ENCODE data around the gene ANKS1B.

ANKS1B gene

DNA sequence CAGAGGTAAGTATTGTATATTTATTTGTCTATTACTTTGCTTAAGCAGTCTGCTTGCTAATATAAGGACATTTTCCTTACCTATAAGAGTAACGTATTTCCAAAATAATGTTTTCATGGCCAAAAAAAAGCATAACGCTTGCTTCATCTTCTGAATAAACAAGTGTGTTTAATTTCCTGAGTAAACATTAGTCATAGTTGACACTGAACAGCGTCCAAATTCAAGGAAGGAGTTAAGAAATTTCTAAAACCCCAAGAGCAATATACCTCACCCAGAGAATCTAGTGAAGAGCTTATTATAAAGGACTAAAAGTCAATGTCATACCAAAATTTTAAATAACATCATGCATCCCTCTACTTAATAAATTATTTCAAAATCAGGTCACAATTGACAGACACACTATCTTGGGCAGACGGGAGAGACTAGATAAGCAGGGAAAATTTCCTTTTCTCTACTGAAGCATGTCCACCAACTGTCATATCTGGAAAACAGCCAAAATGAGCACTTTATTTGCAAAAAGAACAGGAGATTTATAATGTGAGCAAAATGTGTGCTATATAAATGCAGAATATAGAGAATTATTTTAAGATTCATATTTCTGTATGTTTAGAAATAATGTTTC, 25.1 kb downstream of the ANKS1B start:
- DNase-seq, result no peak

GRCh38 chr12:99957866-99958466, 26.8 kb downstream of the ANKS1B start:
- DNase-seq, result no peak

GRCh38 chr12:99954724-99955123, 30.0 kb downstream of the ANKS1B start:
- no peak for DNase-seq

DNA sequence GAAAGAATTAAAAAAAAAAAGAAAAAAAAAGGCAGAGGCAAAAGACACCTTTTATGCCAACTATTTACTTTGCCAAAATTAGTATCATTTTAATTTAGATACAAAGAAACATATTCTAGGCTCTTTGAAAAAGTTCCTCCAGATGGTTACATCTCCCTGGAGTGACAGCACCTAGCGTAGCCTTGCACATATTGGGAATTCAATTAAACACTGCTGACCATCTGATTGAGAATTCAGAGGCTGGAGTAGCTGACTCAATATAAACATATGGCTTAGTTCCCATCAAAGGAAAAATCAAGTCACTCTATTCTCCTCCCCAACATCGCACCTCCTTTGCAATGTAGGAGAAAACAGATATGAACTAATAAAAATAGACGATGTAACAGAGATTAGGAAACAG, 36.4 kb downstream of the ANKS1B start:
- no peak for DNase-seq

GRCh38 chr12:99946131-99946530, 38.6 kb downstream of the ANKS1B start:
- DNase-seq, result no peak

DNA sequence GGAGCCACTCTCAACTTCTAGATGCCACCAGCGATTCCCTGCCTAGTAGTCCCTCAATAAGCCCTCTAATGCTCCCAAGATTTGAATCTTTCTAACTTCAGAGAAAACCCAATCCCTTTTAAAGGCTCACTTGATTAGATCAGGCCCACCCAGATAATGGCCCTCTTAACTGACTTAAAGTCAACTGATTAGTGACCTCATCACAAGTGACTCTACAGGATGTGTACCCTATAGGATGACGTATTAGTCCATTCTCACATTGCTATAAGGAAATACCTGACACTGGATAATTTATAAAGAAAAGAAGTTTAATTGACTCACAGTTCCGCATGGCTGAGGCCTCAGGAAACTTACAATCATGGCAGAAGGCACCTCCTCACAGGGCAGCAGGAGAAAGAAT, 49.1 kb downstream of the ANKS1B start:
- no peak for DNase-seq

GRCh38 chr12:99926511-99927169, 58.1 kb downstream of the ANKS1B start:
- no peak for DNase-seq

DNA sequence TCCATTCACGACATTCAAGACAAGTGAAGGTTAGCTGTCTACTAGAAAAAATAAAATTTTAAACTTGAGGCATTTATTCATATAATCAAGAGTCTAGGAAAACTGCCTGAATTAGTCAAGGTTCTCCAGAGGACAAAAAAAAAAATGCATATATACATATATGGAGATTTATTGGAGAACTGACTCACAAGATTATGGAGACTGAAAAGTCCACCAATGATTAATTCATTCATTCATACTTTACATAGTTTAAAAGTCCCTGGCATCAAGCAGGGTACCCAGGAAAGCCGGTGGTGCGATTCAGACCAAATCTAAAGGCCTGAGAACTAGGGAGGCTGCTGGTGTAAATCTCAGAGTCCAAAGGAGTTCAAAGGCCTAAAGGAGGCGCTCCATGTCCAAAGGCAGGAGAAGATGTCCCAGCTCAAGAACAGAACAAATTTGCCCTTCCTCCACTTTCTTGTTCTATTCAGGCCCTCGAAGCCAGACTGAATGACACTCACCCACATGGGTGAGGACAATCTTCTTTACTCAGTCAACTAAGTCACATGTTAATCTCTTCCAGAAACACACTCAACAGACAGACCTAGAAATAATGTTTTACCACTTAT, 64.3 kb downstream of the ANKS1B start:
- no peak for DNase-seq

GRCh38 chr12:99917711-99918402, 66.9 kb downstream of the ANKS1B start:
- DNase-seq, result no peak

DNA sequence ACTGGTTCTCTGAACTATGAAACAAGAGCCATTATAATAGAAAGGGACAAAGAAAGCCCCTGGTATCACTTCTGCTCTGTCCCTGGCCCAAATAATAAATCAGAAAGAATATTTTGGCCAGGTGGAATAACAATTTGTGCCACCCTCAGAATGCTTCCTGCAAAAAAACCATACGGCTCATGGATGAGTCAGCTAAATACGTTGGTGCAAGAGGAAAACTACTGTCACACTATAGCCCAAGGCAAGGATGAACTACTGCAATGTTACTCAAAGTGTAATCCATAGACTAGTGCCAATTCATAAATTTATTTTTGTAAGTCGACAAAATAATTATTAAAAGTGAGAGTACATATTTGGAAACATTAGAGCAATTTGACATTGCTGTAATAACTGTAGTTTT, 68.2 kb downstream of the ANKS1B start:
- no peak for DNase-seq

- DNase-seq, result no peak
Observed at GRCh38 chr12:99915251-99916082, 69.3 kb downstream of the ANKS1B start.

DNA sequence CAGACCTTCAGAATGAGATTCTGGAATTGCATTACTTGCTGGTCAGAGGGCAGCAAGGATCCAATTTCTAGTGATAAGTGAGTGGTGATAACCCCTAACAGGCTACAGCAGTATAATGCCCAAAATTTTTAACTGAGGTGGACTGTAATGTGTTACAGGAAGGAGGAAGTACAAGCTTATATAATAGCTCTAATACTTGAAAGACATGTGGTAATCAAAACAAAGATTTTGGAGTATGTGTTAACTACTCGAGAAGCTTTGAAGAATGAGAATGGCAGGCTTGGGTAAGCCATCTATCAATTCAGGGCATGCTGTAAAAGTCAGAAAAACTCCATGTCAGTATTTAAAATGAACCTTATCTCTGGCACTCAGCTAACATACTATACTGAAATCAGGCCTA, 70.5 kb downstream of the ANKS1B start:
- DNase-seq, result no peak

DNA sequence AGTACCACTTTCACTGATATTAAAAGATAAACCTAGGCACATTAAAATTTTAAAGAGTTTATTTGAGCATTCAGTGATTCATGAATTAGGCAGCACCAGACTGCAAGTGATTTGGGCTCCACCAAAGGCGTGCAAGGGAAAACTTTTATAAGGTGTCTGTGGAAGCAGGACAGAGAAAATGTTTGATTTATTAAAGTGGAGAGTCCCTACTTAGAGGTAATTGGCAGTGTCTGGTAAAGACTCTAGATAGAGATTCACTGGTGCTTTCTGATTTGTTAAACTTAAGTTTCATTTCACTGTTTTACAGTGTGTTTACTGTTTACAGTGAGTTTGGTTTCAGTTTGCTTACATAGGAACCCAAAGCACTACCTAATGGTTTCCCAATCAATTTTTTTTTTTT, 72.8 kb downstream of the ANKS1B start:
- DNase-seq, result no peak

DNA sequence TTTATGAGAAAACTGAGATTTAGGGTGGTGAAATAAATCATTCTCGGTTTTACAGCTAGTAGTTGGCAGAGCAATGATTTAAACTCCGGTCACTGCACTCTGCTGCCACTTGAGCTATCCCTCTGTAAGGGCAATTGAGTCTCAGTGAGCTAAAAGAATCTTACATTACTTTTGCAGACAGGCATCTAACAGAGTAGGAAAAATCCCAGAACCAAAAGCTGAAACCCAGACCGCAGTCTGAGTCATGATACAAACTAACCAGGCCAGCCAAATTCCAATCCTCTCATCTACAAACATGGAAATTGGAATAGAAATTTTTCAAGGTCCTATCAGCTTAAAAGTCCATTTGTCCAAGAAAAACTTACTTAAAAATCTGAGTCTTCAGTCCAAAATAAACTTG, 73.7 kb downstream of the ANKS1B start:
- DNase-seq, result no peak

DNA sequence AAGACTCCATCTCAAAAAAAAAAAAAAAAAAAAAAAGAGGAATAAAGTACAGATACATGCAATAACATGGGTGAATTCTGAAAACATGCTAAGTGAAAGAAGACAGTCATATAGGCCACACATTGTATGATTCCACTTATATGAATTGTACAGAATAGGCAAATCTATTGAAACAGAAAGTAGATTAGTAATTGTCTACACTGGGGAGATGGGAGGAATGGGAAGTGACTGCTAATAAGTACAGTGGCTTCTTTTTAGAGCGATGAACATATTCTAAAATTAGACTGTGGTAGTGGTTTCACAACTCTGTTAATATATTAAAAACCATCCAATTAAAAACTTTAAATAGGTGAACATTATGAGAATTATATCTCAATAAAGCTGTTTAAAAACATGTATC, 74.4 kb downstream of the ANKS1B start:
- DNase-seq, result no peak

DNA sequence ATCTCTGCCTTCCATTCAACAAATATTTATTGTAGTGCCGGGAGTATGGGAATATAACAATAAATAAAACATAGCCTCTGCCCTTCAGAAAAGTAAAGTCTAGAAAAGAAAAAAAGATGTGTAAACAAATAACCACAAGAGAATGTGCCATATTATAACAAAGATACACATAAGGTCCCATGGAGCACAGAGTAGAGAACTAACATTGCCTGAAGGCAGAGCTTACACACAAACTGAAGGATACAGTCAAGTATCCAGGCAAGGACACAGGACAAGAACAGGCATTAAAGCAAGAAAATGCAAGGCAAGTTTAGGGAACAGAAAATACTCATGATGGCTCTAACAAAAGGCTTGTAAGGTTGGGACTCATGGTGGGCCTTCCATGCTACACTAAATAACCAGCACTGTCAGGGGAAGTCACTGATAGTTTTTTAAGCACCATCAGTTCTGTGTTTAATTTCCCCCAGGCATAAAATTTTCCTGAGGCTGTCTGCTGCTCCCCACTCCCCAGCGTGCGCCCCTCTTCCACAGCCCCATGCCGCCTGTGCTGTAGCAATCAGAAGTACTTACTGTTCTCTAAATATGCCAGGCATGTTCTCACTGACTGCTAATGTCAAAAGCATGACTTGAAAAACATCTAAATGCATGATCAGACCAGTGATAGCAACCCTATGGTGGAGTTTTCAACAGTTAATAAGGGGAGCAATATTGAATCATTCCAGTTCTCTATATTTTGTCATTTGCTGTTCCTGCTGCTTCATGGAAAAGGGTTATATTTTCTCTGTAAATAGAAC, 77.8 kb downstream of the ANKS1B start:
- DNase-seq, result no peak

DNA sequence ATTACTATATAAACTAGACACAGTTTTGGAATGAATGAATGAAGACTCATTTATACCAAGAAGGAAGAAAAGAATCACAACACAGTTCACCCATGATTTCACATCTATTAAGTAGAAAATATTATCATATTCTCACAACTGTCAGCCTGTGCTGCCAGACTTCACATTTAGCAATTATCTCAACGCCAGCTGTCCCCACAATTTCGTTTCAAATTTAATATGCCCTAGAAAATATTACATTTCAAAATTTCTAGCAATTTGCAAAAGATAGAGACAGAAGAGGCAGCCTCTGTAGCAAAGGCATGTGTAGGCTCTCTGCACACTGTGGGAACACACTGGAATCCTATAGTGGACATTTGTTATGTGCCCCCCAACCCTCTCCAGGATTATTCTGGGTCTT, 83.6 kb downstream of the ANKS1B start:
- DNase-seq, result no peak

- DNase-seq, result no peak
Observed at GRCh38 chr12:99898645-99899044, 86.1 kb downstream of the ANKS1B start.

GRCh38 chr12:99879439-99879838, 105.3 kb downstream of the ANKS1B start:
- no peak for DNase-seq

GRCh38 chr12:99875081-99875480, 109.7 kb downstream of the ANKS1B start:
- no peak for DNase-seq

DNA sequence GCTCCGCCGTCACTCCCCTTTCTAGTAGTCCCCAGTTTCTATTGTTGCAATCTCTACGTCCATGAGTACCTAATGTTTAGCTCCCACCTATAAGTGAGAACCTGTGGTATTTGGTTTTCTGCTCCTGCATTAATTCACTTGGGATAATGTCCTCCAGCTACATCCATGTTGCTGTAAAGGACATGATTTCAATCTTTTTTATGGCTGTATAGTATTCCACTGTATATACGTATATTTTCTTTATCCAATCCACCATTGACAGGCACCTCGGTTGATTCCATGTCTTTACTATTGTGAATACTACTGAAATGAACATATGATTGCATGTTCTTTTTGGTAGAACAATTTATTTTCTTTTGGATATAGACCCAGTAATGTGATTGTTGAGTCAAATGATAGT, 114.7 kb downstream of the ANKS1B start:
- no peak for DNase-seq

DNA sequence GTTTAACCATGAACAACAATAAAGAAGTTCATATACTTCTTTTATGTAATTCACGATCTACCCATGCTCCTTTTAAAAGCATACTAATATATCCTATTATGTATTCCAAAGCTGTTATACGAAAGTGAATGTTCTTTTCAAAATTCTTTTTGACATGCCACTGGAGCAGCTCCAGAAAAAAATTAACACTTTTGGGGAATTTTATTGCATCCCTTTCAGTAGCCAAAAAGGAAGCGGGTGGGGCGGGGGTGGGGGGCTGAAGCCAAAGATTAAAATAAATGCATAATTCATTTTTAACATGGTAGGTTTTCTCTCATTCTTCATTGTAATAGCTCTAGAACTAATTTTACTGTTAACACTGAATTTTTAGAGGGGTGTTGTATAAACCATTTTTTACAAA, 123.0 kb downstream of the ANKS1B start:
- DNase-seq, result no peak

Data from CD4-positive, alpha-beta T cell treated with Interleukin-4 for 1 hour (primary cell).